Stimulated activated naive CD8-positive, alpha-beta T cell treated with anti-CD3 and anti-CD28 coated beads, Interleukin-15, amount 100 ng/mL, for 72 hours (primary cell): Measurements from ENCODE around the gene LHX1.
A peak's percentile ranks its signal among the peaks of the same experiment; 100 is the strongest.

ENCODE experiments used
- ATAC-seq: fragments of 150-1000 bp; cut with Tn5 transposase; 2 replicates; pipeline ENCODE4 v1.10.0; 2021; ENCODE audit warnings: mild to moderate bottlenecking, moderate library complexity
- DNase-seq, 2 donors: peaks; one replicate each; pipeline ENCODE4 v3.0.0; 2021 to 2022
- H3K27ac Mint-ChIP-seq, 2 donors: one replicate each; pipeline ENCODE4 v1.8.0; 2022; ENCODE audit warnings: mild to moderate bottlenecking in 2 of 2, mixed read lengths in 2 of 2, moderate library complexity in 2 of 2
- H3K27me3 Mint-ChIP-seq: one replicate; pipeline ENCODE4 v1.8.0; 2022; ENCODE audit warnings: mixed read lengths
- H3K4me1 Mint-ChIP-seq: one replicate; pipeline ENCODE4 v1.8.0; 2022; ENCODE audit warnings: mild to moderate bottlenecking, mixed read lengths
- H3K4me3 Mint-ChIP-seq, 2 donors: one replicate each; pipeline ENCODE4 v1.8.0; 2022; ENCODE audit warnings: mild to moderate bottlenecking in 2 of 2, mixed read lengths in 2 of 2, moderate library complexity in 1 of 2
- H3K9me3 Mint-ChIP-seq, 2 donors: one replicate each; pipeline ENCODE4 v1.8.0; 2022; ENCODE audit warnings: mixed read lengths in 2 of 2

Gene LHX1

DNA sequence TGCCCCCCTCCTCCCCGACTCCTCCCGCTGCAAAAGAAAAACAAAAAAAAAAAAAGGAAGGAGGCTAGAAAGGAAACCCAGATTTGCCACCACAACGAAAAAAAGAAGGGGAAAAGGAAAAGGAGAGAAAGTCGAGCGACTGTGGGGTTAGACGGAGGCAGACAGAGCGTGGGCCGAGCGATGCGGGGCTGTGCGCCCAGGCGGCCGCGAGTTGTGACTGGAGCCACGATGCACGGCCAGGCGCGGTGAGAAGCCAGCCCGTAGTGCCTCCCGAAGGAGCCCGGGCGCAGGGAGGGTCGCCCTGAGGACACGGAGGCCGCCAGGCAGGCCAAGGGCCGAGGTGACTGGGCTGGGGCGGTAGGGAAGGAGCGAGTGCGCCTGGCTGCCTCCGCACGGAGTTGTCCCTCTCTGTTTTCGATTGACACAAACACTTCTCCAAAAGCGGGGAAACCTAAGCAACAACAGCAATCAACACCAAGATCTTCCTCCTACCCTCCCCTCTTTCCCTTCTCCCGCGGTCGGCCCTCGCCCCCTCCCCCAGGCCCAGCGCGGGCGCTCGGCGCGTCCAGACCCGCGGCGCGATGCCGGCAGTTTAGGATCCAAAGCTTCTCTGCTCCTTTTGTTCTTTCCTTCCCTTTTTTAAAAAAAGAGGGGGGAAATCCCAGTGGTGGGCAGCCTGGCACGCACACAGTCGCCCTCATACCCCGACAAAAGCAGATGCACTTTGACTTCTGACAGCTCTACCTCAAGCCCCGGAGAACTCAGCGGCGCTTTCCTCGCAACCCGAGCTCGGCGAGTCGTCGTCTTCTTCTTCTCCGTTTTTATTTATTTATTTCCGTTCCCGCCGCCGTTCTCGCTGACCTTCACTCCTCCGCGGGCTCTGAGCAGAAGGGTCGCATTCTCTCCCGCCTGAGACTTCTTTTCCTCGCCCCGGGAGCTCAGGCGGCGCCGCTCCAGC lies at the start of gene LHX1:
TSS of gene LHX1 (plus strand) at position 475 of the 958 bp plus-strand sequence. CDS start 723 bp downstream, outside the sequence.
- peaks cover 94% of the 10 kb centered on the region for H3K4me1 Mint-ChIP-seq
- H3K27ac Mint-ChIP-seq = no peak within 1 kb of the TSS
- DNase-seq (peak in 1 of 2 donors; percentile 25), ATAC-seq (no peak)
- H3K4me3 Mint-ChIP-seq = peak within 1 kb of the TSS; percentile 82 to 88
- H3K27me3 Mint-ChIP-seq = peaks cover 100% of the 10 kb centered on the region
- no peaks in the 10 kb centered on the region for H3K9me3 Mint-ChIP-seq

DNA sequence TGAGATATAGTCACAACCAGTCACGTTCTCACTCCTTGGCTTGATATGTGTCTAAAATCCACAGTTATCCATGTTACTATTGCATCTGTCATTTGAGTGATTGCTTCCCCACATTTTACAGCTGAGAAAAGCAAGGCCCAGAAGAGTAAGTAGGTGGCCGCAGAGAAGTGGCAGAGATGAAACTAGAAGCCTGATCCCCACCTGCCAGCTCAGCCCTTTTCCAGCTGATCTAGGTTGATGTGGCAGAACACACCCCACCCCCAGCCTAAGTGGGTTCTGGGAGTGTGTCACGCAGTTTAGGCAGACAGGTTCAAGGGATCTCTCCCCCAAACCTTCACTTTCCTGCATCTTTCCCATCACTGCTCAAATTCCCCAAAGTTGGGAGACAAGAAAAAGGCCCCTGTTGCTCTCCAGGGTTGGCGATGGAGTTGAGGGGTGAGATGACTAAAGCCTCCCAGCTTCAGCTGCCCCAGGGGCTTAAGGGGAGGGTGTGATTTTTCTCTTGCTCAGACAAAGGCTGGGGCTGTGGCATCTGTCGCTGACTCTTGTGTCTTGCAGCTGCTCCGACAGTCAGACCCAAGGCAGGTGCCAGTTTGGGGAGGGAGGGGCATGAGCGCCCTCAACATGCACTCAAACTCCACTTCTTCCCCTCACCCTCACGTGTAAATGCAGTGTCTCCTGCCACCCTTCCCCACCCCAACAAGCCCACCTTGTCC lies 48.9 kb upstream of the LHX1 start:
- ATAC-seq = no peak
- peaks cover 5% of the 10 kb centered on the region for H3K4me1 Mint-ChIP-seq
- peaks cover 48% of the 10 kb centered on the region for H3K27me3 Mint-ChIP-seq
- no peaks in the 10 kb centered on the region for H3K9me3 Mint-ChIP-seq
- no peak overlapping the region for H3K27ac Mint-ChIP-seq
- H3K4me3 Mint-ChIP-seq = no peak overlapping the region
- no peak for DNase-seq

DNA sequence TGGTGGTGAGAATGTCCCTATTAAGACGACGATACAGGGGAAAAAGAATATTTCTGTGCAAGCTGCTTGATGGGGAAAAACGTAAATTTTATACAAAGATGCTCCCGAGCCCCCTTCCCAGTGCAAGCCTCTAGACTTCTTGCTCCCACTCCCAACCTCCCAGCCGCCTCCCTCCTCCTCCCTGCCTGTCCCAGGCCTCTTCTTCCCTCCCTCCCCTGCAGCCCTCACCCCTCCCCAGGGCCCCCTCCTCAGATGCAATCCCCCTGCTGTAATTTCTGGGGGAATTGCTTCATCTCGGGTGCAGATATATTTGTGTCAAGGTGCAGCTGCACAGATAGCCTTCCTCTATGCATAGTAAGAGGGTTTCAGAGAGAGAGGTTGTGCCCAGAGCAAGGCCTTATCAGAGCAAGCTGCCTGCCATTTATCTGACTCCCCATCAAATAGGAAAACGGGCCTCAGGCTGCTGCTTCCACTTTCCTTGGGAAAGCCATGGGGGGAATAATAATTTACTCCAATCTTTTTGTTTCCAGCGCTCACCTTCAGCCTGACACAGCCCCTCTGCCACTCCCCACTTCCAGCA lies 47.4 kb upstream of the LHX1 start:
- H3K27me3 Mint-ChIP-seq = peaks cover 44% of the 10 kb centered on the region
- H3K4me3 Mint-ChIP-seq = no peak overlapping the region
- DNase-seq (no peak), ATAC-seq (no peak)
- no peak overlapping the region for H3K27ac Mint-ChIP-seq
- H3K4me1 Mint-ChIP-seq = no peaks in the 10 kb centered on the region
- H3K9me3 Mint-ChIP-seq = no peaks in the 10 kb centered on the region

DNA sequence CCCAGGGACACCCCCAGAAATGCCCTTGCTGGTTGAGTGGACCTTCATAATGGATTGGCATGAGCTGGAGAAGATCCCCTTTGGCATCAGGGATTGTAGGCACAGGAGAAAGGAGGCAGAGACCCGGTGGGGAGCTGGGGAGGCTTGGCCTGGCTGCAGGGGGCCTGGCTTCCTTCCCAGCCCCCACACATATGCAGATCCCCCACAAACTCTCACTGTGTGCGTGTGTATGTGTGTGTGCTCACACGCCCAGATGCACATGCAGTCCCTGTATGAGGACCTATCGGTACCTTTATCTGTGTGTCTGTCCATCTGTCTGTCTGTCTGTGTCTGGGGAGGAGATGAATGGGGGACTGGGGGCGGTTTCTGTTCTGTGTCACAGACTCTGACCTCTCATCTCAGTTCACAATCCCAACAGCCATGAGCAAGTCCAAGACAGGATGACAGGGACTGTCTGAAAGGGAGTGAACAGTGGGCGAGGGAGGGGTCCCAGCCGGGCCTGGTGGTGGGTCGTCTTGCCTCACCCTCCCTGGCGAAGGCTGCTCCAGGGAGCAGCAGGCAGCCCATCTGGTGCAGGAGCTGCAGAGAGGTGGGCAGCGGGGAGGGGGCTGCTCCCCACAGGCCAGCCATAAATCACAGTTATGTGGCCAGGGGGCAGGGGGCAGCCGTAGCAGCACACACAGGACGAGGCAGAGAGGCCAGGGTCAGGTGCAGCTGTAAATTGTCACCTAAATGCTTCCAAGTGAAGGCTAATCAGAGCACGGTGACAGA lies 46.7 kb upstream of the LHX1 start:
- DNase-seq = no peak
- Mint-ChIP-seq H3K4me1 (no peaks in the 10 kb centered on the region), H3K27ac (no peak overlapping the region), H3K4me3 (no peak overlapping the region), H3K9me3 (no peaks in the 10 kb centered on the region), H3K27me3 (peaks cover 40% of the 10 kb centered on the region)
- ATAC-seq = no peak

DNA sequence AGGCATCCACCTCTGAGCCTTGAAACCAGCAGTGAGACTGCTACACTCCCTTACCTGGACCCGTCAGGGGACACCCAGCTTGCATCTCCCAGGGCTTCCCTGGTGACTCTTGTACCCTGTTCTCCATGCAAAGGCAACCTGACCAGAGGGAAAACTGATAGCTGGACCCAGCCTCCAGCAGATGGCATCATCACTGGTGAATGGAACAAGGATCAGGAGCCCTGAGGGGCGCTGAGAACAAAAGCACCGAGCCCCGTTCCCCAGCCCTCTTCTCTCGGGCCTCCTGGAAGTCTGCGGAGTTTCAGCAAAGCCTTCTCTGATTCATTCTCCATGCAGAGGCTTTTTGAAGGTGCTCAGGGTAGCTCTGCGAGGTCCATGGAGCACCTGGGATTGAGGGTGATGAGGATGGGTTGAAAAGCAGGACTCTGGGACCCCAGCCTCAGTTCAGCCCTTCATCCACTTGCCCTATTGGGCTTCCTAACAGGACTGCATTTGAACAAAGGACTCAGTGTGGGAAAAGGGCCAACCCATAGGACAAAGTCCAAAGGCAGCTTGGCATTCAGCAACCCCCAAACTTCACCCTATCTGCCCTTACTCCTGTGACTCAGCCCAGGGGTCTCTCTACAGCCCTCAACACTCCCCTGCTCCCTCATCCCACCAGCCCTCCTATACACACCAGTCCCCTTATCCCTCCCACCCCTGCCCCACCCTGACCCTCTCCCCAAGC lies 45.0 kb upstream of the LHX1 start:
- Mint-ChIP-seq H3K4me1 (no peaks in the 10 kb centered on the region), H3K27ac (no peak overlapping the region), H3K9me3 (no peaks in the 10 kb centered on the region), H3K4me3 (no peak overlapping the region), H3K27me3 (peaks cover 23% of the 10 kb centered on the region)
- DNase-seq (no peak), ATAC-seq (no peak)

DNA sequence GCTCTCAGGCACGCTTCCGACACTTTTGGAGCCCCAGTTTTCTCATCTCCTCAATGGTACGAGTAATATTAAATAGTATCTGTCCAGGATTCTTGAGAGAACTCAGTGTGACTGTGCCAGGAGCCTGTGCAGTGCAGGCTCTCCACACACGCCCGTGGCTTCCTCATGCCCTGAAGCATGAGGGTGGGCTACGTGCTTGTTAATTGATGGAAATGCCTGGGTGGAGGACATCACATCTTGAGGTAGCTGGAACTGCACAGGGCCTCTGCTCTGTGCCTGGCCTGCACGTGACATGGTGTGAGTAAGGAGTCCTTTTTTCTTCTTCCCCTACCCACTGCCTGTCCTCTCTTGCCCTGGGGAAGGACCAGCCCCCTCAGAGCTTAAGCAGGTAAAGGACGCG lies 43.1 kb upstream of the LHX1 start:
- no peaks in the 10 kb centered on the region for H3K9me3 Mint-ChIP-seq
- no peak overlapping the region for H3K27ac Mint-ChIP-seq
- H3K27me3 Mint-ChIP-seq = peaks cover 19% of the 10 kb centered on the region
- DNase-seq (no peak), ATAC-seq (no peak)
- no peaks in the 10 kb centered on the region for H3K4me1 Mint-ChIP-seq
- H3K4me3 Mint-ChIP-seq = no peak overlapping the region

DNA sequence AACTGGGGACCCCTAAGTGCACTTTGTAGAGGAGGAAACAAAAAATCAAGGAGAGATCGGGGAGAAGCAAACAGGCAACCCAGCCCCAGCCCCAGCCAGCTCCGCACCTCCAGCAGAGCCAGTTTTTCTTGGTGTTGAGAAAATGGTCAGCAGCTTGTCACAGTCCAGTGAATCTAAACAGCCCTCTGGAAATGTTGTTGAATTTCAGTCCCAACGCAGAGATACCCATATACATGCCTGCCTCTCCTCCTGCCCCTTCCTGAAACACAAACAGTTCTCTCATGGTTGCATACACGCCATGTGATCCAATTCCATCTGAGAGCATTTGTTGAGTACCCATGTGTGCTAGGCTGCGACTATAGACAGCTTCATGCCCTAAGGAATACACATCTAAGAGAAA lies 42.4 kb upstream of the LHX1 start:
- no peak overlapping the region for H3K4me3 Mint-ChIP-seq
- no peak overlapping the region for H3K27ac Mint-ChIP-seq
- H3K9me3 Mint-ChIP-seq = no peaks in the 10 kb centered on the region
- no peaks in the 10 kb centered on the region for H3K4me1 Mint-ChIP-seq
- peaks cover 19% of the 10 kb centered on the region for H3K27me3 Mint-ChIP-seq
- DNase-seq (no peak), ATAC-seq (no peak)

DNA sequence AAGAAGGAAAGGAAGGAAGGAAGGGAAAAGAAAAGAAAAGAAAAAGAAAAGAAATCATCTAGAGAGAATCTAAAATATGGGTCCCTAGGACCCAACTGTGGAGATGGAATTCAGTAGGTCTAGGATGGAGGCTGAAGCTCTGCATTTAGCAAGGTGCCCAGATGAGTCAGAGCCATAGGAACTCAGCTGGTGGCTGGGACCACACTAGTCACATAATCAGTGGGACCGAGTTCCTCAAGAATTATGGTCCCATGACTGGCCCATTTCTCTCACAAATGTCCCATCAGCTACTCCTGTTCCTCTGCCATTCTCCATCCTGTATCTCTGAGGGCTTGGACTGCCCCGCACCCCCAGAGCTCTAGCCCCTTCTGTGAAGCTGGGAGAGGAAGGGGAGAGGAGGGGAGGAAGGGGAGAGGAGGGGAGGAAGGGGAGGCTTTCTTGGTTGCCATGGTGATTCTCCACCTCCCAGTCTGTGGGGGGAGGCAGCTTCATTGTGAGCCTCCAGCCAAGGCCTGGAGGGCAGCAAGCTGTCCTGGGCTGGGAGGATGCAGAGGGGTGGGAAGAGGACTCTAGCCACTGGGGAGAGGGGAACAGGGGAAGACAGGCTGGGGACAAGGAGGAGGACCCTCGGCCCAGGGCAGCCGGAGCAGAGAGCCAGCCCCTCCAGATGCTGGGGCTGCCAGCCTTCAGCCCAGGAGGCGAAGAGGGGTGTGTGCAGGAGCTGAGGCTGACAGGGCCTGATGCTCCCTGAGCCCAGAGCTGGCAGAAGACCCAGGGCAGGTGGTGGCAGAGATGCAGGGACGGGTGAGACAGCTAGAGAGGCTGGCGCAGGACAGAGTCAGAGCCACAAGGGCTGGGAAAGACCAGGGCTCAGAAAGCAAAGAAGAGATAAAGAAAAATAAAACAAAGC lies 37.8 kb upstream of the LHX1 start:
- ATAC-seq (no peak), DNase-seq (no peak)
- peak overlapping the region in 1 of 2 donors; percentile 50 for H3K27ac Mint-ChIP-seq
- peaks cover 25% of the 10 kb centered on the region for H3K27me3 Mint-ChIP-seq
- no peaks in the 10 kb centered on the region for H3K4me1 Mint-ChIP-seq
- H3K4me3 Mint-ChIP-seq = no peak overlapping the region
- no peaks in the 10 kb centered on the region for H3K9me3 Mint-ChIP-seq

DNA sequence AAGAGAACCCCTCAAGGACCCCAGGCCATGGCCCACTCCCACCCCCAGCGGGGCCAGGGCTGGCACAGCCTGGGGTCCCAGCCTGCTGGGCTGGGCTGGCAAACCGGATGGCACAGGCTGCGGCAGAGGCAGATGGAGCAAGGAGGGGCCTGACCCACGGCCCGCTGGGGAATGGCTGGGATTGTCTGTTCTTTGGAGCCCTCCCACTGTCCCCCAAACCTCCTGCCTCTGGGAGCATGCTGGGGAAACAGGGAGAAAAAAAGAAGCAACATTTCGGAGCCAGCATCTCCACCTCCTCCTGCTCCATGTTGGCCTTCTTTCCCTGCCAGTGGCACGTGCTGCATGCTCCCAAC lies 37.1 kb upstream of the LHX1 start:
- H3K27ac Mint-ChIP-seq = no peak overlapping the region
- no peak for ATAC-seq
- H3K4me1 Mint-ChIP-seq = no peaks in the 10 kb centered on the region
- H3K9me3 Mint-ChIP-seq = no peaks in the 10 kb centered on the region
- no peak for DNase-seq
- no peak overlapping the region for H3K4me3 Mint-ChIP-seq
- peaks cover 19% of the 10 kb centered on the region for H3K27me3 Mint-ChIP-seq

DNA sequence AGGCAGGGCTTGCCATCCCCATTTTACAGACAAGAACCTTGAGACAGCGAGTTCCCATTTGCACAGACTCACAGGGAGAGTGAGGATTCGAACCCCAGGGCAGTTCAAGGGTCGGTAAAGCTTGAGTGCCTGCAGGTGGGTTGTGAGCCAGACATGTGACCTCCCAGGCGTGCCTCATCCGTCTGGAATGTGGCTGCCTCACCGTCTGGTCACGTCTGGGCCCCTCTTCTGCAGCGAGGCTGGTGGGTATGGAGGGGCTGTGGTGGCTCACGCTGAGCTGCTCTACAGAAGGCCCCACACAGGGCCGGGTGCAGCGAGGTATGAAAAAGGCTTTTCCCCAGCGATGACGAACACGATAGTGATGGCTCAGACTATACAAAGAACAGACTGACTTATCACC lies 35.8 kb upstream of the LHX1 start:
- no peak overlapping the region for H3K4me3 Mint-ChIP-seq
- DNase-seq = no peak
- peaks cover 23% of the 10 kb centered on the region for H3K27me3 Mint-ChIP-seq
- H3K27ac Mint-ChIP-seq = no peak overlapping the region
- no peaks in the 10 kb centered on the region for H3K4me1 Mint-ChIP-seq
- ATAC-seq = no peak
- H3K9me3 Mint-ChIP-seq = no peaks in the 10 kb centered on the region

DNA sequence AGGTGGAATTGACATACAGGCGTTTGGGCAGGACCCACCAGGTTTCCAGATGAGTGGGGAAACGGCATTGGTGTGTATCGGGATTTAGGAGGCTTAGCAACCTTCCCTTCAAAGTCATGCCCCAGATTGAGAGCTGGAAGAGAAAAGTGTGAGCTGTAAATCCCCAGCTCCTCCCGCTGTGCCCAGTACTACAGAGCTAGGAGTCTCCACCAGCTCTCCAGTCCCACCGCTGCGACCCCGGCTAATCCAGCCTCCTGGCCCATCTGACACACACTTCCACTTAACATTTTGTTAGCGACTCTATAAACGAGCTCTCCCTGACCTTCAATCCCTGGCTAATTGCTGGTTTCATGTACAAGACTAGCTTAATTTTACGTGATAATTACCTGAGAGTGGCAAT lies 29.9 kb upstream of the LHX1 start:
- no peak overlapping the region for H3K4me3 Mint-ChIP-seq
- DNase-seq (no peak), ATAC-seq (no peak)
- no peak overlapping the region for H3K27ac Mint-ChIP-seq
- no peaks in the 10 kb centered on the region for H3K9me3 Mint-ChIP-seq
- H3K4me1 Mint-ChIP-seq = no peaks in the 10 kb centered on the region
- peaks cover 61% of the 10 kb centered on the region for H3K27me3 Mint-ChIP-seq

DNA sequence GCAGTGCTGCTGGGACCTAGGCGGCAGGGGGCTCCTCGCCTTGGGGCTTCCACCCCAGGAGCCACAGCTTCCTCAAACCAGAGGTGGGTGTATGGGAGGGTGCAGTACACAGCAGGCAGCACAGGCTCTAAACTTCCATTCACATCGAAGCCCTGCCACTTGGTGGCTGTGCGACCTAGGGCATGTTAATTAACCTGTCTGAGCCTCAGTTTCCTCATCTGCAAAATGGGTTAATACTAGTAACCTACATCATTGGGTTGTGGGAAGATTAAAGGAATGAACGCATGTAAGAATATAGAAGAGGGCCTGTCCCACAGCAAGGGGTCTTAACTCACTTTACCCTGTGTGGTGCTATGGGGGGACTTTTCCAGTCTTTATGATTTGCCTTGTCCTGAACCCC lies 26.8 kb upstream of the LHX1 start:
- Mint-ChIP-seq H3K27ac (no peak overlapping the region), H3K27me3 (peaks cover 67% of the 10 kb centered on the region), H3K9me3 (no peaks in the 10 kb centered on the region), H3K4me1 (no peaks in the 10 kb centered on the region), H3K4me3 (no peak overlapping the region)
- DNase-seq (no peak), ATAC-seq (no peak)

DNA sequence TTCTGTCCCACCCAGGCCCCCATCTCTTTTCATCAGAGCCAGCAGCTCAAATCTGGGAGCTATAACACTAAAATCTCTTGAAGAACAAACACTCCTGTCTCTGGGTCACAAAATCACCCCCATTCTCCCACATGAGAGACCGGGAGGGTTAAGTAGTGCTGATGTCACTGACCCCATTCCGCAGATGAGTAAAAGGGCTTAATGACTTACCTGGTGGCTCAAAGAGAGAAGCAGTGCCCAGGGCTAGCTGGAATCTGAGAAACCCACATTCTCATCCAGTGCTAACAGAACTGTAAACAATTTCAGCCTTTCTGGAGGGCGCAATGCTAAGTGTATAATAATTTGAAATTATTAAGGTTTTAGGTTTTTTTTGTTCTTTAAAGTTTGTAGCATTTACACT lies 26.3 kb upstream of the LHX1 start:
- ATAC-seq = no peak
- H3K4me3 Mint-ChIP-seq = no peak overlapping the region
- H3K27ac Mint-ChIP-seq = no peak overlapping the region
- no peaks in the 10 kb centered on the region for H3K9me3 Mint-ChIP-seq
- DNase-seq = no peak
- no peaks in the 10 kb centered on the region for H3K4me1 Mint-ChIP-seq
- H3K27me3 Mint-ChIP-seq = peaks cover 71% of the 10 kb centered on the region

DNA sequence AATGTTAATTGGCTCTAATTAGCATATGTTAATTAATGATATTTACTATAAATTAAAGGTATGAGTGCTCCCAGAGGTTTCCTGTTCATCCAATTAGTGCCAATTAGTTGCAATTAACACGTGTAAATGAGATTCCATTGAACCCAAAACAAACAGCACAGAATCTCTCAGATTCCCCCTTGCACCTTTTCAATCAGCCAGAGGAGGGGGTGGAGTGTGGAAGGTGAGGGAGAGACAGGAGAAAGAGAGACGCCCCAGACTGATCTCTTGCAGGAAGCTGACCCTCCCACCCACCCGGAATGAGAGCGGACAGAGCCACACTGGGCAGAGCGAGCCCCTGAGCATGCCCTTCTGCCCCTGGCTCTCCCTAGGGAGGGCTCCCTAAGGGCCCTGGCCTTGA lies 24.1 kb upstream of the LHX1 start:
- H3K4me1 Mint-ChIP-seq = peaks cover 4% of the 10 kb centered on the region
- H3K27ac Mint-ChIP-seq = no peak overlapping the region
- peaks cover 62% of the 10 kb centered on the region for H3K27me3 Mint-ChIP-seq
- DNase-seq (no peak), ATAC-seq (no peak)
- no peak overlapping the region for H3K4me3 Mint-ChIP-seq
- no peaks in the 10 kb centered on the region for H3K9me3 Mint-ChIP-seq
